ENCODE results near the gene TRPM3. TPM values are rescaled to one million over a fixed set of nuclear protein-coding genes. Genes with fewer than 3 reads are reported as not detected.
A peak's percentile ranks its signal among the peaks of the same experiment; 100 is the strongest.
"Not testable (repeated sequence)": the region's sequence is repeated elsewhere in the genome, so short reads cannot be mapped to it uniquely, and the experiment has no call there.

TRPM3 gene
- total and polyA plus RNA-seq, 2 experiments from 2014 or later: 0.24 TPM; not detected in 1

- no peak for DNase-seq (ENCODE audit: low read depth in 1 of 2, low spot score in 1 of 2)
- Histone ChIP-seq H3K36me3 (no peaks in the 10 kb centered on the region), H3K27ac (no peak overlapping the region), H3K4me1 (ENCODE audit: low read depth) (no peaks in the 10 kb centered on the region), H3K4me3 (no peak overlapping the region), H3K9me3 (ENCODE audit: low read depth) (no peaks in the 10 kb centered on the region), H3K27me3 (no peaks in the 10 kb centered on the region)
- TF ChIP-seq CTCF (IDR thresholded peaks at IDR 0.05; ENCODE audit: low read depth, low read length): no peak
Measured at GRCh38 chr9:70641031-70641430, 480.4 kb downstream of the TRPM3 start.

- Histone ChIP-seq H3K4me3 (no peak overlapping the region), H3K27me3 (no peaks in the 10 kb centered on the region), H3K9me3 (ENCODE audit: low read depth) (no peaks in the 10 kb centered on the region), H3K36me3 (no peaks in the 10 kb centered on the region), H3K4me1 (ENCODE audit: low read depth) (peaks cover under 1% of the 10 kb centered on the region), H3K27ac (no peak overlapping the region)
- peak; percentile 60 to 80 for DNase-seq (ENCODE audit: low read depth in 1 of 2, low spot score in 1 of 2)
- TF ChIP-seq CTCF (IDR thresholded peaks at IDR 0.05; ENCODE audit: low read depth, low read length): peak; percentile 60
Measured at GRCh38 chr9:70639853-70640814, 481.3 kb downstream of the TRPM3 start.

GRCh38 chr9:70635790-70636189 lies 485.6 kb downstream of the TRPM3 start:
- H3K4me3 ChIP-seq: no peak overlapping the region
- no peaks in the 10 kb centered on the region for H3K9me3 ChIP-seq (ENCODE audit: low read depth)
- peak in 1 of 2 donors; percentile 44 for DNase-seq (ENCODE audit: low read depth in 1 of 2, low spot score in 1 of 2)
- peaks cover 3% of the 10 kb centered on the region for H3K4me1 ChIP-seq (ENCODE audit: low read depth)
- H3K27me3 ChIP-seq: no peaks in the 10 kb centered on the region
- no peak overlapping the region for H3K27ac ChIP-seq
- H3K36me3 ChIP-seq: no peaks in the 10 kb centered on the region
- no peak for TF ChIP-seq CTCF (IDR thresholded peaks at IDR 0.05; ENCODE audit: low read depth, low read length)

GRCh38 chr9:70634696-70635095 lies 486.7 kb downstream of the TRPM3 start:
- H3K4me3 ChIP-seq: no peak overlapping the region
- no peaks in the 10 kb centered on the region for H3K9me3 ChIP-seq (ENCODE audit: low read depth)
- peaks cover 3% of the 10 kb centered on the region for H3K4me1 ChIP-seq (ENCODE audit: low read depth)
- H3K36me3 ChIP-seq: no peaks in the 10 kb centered on the region
- no peak overlapping the region for H3K27ac ChIP-seq
- H3K27me3 ChIP-seq: no peaks in the 10 kb centered on the region
- TF ChIP-seq CTCF (IDR thresholded peaks at IDR 0.05; ENCODE audit: low read depth, low read length): no peak
- DNase-seq (ENCODE audit: low read depth in 1 of 2, low spot score in 1 of 2): no peak

- H3K4me1 ChIP-seq (ENCODE audit: low read depth): peaks cover 3% of the 10 kb centered on the region
- no peak for TF ChIP-seq CTCF (IDR thresholded peaks at IDR 0.05; ENCODE audit: low read depth, low read length)
- no peak for DNase-seq (ENCODE audit: low read depth in 1 of 2, low spot score in 1 of 2)
Measured at GRCh38 chr9:70630971-70631370, 490.4 kb downstream of the TRPM3 start.

GRCh38 chr9:70629080-70629685 lies 492.2 kb downstream of the TRPM3 start:
- H3K27me3 ChIP-seq; H3K4me1 ChIP-seq (ENCODE audit: low read depth); H3K36me3 ChIP-seq; H3K9me3 ChIP-seq (ENCODE audit: low read depth); H3K27ac ChIP-seq; H3K4me3 ChIP-seq: not testable (repeated sequence)
- peak in 1 of 2 donors; percentile 20 for DNase-seq (ENCODE audit: low read depth in 1 of 2, low spot score in 1 of 2)

More at GRCh38 chr9:70630971-70631370, 490.4 kb downstream of the TRPM3 start:
- H3K27me3 ChIP-seq: no peaks in the 10 kb centered on the region
- H3K36me3 ChIP-seq: no peaks in the 10 kb centered on the region
- H3K27ac ChIP-seq: no peak overlapping the region
- no peaks in the 10 kb centered on the region for H3K9me3 ChIP-seq (ENCODE audit: low read depth)
- no peak overlapping the region for H3K4me3 ChIP-seq
